Prostate gland (tissue), 2 donors: ENCODE results near the gene ZNF74.

ENCODE experiments used
- POLR2AphosphoS5 ChIP-seq: sonication (generic); formaldehyde crosslinking; IDR thresholded peaks from one replicate; pipeline ENCODE4 v1.6.1; 2017; ENCODE audit warnings: antibody characterized with exemption
- TF ChIP-seq, protein P1 (sequence below), 4 experiments: fragments of 200-600 bp in 2 of 4; fragments of 450-650 bp in 2 of 4; sonication (generic) in 2 of 4; IDR thresholded peaks; 1 replicate in 3 of 4; 2 replicates in 1 of 4; pipeline ENCODE4 v1.5.1; 2016 to 2019; ENCODE audit warnings: antibody characterized with exemption in 4 of 4, mild to moderate bottlenecking in 2 of 4, moderate library complexity in 2 of 4

DNA sequence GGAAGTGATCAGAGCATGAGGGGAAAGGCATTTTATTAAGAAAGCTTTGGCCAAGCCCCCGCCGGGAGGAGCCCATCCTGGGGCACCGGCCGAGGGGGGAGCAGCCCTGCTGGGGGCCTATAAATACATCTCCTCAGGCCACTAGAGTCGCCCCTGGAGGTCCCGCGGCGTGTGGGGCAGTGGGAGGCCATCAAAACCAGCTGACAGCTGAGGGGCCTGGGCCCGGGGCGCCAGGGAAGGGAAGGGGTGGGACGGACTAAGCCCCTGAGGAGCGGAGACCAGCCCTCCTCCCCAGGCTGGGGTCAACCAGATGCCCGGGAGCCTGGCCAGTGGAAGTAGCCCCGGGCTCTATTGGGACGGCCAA is 30.6 kb downstream of the ZNF74 start:
- TF ChIP-seq POLR2AphosphoS5 = no peak
- TF ChIP-seq, protein P1, sequence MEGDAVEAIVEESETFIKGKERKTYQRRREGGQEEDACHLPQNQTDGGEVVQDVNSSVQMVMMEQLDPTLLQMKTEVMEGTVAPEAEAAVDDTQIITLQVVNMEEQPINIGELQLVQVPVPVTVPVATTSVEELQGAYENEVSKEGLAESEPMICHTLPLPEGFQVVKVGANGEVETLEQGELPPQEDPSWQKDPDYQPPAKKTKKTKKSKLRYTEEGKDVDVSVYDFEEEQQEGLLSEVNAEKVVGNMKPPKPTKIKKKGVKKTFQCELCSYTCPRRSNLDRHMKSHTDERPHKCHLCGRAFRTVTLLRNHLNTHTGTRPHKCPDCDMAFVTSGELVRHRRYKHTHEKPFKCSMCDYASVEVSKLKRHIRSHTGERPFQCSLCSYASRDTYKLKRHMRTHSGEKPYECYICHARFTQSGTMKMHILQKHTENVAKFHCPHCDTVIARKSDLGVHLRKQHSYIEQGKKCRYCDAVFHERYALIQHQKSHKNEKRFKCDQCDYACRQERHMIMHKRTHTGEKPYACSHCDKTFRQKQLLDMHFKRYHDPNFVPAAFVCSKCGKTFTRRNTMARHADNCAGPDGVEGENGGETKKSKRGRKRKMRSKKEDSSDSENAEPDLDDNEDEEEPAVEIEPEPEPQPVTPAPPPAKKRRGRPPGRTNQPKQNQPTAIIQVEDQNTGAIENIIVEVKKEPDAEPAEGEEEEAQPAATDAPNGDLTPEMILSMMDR (IDR thresholded peaks at IDR 0.05) = no peak
